Measurements from ENCODE around the gene CATSPER4. TPM values are rescaled to one million over a fixed set of nuclear protein-coding genes. Genes with fewer than 3 reads are reported as not detected.

Gene CATSPER4
- not detected for polyA plus RNA-seq (ENCODE audit: insufficient read length)

DNA sequence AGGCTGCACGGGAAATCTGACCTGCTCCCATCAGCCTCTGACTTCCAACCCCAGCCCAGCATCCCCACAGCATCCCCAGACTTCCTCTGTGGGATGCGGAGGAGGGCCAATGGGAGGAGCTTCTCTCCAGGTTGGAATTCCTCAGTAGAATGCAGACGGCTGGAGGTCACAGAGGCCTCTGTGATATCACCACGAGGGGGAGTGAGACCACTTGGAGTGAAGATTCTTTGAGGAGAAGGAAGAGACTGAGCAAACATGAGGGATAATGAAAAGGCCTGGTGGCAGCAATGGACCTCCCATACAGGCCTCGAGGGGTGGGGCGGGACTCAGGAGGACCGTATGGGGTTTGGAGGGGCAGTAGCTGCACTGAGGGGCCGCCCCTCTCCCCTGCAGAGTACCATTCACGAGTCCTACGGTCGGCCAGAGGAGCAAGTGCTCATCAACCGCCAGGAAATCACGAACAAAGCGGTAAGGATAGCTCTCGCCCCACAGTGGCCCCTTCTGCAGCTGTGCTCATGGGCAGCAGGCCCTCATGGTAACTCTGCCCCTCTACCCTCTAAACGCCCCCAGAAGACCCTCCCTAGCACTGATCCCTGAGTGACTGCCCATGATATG lies at the start of gene CATSPER4:
Gene CATSPER4, plus strand, starts transcription at position 230 of the 615 bp plus-strand sequence. Its CDS starts 26 bp downstream, at position 256.
- DNase-seq (ENCODE audit: low read depth) = no peak

DNA sequence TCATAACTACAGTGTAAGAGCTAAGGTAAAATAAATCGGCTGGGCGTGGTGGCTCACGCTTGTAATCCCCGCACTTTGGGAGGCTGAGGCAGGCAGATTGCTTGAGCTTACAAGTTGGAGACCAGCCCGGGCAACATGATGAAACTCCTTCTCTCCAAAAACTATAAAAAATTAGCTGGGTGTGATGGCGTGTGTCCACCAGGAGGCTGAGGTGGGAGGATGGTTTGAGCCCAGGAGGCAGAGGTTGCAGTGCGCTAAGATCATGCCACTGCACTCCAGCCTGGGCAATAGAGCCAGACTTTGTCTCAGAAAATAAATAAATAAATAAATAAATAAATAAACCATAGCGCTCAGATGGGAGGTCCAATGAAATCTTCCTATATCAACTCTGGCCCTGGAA lies 48.2 kb upstream of the CATSPER4 start:
- no peak for DNase-seq (ENCODE audit: low read depth)

DNA sequence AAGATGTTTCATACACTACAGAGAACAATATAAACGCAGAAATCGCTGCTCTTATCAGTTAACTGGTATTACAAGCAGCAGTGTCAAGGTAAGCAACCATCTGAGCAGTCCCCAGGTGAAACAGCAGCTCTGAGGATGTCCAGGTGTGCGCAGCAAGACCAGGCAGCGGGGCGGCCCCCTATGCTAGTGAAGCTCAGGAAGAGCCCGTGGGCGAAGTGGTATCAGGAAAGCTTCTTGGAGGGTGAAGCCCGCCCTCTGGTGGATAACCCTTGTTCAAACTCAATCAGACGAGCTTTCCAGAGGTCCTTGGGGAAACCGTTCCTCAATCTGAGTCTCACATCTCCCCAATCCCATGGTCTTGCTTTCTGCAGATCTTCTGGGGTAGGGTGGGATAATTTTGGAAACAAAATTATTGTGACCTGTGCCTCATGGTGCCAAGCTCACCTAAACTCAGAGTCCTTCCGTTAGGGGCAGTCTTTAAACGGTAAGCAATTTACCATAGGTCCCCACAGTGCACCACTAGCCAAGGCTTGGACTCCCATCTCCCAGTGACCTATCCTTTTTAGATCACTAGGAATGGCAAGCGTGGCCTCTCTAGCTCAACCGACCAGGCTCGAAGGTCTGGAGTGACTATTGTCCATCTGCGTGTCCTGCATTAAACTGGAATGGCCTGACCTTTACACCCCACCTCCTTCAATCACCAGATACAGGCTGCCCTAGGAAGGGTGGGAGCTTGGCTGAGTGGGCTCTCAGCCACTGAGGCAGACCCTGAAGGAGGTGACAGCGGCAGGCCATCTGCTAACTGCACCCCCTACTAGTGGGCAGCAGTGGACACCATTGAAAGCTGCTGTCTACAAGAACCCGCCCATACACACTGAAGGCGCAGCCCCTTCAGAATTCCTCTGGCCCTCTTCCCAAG lies 45.1 kb upstream of the CATSPER4 start:
- DNase-seq (ENCODE audit: low read depth) = peak; percentile 57

DNA sequence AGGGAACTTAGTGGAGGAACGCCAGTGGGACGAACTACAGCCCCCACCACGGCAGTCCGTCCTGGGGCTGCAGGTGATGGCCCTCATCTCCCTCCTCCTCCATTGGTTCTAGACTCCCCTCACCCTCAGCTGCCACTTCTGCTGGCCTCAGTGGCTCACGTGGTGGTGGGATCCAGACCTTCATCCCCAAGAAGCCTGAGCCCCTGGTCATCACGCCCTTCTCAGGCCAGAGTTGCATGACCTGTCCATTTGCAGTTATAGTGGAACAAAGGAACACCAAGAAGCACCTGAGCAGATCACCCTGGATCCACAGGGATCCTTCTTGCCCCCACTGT lies 44.5 kb upstream of the CATSPER4 start:
- DNase-seq (ENCODE audit: low read depth) = no peak

DNA sequence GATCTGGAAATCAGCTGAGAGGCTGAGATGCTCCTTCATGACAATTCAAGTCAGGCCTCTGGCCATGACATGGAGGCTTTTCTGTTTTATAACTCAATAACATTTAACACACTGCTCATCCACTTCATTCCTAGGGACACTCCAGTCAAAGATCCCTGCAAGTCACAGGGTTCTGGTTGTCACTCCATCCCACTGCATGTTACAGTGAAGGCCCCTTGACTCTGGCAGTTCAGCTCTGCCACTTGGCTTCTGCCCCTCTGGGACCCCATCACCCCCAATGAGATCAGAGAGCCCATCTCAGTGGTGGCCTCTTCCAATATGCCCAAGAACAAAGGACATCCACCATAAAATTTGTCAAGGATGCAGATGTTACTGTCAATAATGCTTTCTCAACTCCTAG lies 41.5 kb upstream of the CATSPER4 start:
- no peak for DNase-seq (ENCODE audit: low read depth)

DNA sequence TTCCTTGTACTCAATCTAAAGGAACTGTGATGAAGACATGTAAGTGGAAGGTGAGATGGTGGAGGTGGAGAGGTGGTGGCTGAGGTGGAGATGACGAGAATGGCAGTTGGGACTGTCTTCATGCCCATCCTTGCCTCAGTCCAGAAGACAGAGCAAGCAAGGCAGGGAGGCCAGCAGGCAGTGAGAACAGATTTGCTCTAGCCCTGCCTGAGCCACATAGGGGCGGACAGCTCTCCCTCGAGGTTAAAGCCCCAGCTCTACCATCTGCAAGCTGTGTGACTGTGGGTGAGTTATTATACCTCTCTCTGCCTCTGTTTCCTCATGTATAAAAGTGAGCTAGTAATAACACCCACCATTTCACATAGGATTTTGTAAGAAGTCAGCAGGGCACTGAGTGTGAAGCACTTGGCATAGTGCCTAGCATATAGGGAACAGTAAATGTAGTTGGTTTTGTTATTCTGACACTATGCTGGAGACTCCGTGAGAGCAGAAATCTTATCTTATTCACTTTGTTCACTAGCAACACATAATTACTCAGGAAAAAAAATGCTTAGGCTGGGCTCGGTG lies 36.4 kb upstream of the CATSPER4 start:
- no peak for DNase-seq (ENCODE audit: low read depth)

DNA sequence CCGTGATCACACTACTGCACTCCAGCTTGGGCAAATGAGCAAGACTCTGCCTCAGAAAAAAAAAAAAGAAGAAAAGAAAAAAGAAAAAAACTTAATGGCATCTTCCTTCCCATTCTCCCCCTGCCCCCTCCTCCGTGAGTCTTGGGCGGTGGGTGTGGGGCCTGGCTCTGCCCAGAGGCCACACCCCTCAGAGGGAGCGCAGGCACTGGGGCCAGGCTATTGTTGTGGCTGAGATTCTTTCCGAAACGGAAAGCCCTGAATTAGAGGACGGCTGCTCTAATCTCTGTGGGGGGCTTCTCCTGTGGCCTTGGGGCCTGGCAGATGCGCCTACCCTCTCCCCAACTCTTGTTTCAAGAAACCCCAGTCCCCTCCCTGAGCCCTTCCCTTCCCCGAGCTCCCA lies 35.7 kb upstream of the CATSPER4 start:
- no peak for DNase-seq (ENCODE audit: low read depth)

DNA sequence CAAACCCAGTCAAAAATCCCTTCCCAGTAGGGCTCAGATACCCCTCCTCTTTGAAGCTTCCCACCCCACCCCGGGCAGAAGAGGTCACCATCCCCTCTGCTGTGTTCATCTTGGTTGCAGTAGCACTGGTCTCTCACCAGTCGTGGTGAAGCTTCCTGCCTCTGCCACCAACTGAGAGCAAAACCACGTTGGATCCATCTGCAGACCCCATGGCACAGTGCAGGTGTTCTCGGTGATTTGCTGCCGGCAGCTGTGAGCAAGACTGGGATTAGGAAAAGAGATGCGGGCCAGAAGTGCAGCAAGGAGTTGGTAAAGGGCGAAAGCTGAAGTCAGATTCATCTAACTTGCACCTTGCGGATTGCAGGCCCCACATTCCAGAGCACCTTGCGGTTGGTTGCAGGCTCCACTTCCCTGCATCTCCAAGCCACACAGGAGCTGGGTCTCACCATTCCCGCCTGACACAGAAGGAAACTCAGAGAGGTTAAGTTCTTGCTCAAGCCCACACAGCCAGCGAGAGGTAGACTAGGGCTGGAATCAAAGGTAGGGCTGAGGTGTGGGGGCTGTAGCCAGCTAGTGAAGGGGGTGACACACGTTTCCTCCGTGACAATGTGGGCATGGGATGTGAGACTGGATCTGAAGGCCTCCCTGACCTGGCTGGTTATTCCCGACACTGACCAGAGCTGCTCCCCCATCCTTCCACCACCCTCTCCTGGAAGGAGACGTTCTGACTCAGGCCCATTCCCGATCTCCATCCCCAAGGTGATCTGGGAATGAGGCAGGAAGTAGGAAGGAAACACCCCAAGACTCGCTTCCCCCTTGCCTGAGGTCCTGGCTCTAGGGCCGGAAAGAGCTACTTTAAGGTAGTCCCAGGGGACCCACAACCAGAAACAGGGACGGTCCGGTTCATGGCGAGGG lies 34.8 kb upstream of the CATSPER4 start:
- no peak for DNase-seq (ENCODE audit: low read depth)

DNA sequence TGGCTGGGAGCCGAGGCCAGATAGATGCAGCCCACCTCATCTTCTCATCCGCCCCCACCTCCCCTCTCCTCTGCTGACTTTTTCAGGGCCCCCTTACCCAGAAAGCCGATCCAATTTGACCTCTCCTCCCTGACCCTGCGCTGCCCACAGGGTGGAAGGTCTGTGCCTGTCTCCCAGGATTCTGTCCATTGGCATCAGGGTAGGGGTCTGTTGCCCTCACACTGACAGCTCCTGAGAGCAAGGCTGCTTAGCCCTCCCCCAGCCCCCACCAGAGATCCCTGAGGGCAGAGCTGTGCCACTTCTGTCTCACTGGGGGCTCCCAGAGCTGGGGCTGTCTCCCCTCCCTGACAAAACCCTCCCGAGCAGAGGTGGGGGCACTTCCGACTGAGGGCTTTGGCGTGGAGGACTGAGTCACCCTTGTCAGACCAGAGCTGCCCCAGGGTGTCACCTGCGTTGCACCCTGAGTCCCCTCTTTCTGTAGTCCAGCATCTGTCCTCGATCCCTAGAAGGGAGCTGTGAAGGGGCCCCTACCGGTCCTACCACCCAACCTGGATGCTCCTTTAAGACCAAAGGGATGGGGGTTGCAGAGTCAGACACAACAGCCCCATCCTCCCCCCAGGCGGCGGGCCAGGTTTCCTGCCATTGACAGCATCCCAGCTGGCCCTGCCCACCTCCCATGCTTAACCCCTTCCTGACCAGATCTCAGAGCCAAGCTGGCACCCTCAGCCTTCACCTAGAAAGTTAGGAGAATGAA lies 33.9 kb upstream of the CATSPER4 start:
- DNase-seq (ENCODE audit: low read depth) = no peak

DNA sequence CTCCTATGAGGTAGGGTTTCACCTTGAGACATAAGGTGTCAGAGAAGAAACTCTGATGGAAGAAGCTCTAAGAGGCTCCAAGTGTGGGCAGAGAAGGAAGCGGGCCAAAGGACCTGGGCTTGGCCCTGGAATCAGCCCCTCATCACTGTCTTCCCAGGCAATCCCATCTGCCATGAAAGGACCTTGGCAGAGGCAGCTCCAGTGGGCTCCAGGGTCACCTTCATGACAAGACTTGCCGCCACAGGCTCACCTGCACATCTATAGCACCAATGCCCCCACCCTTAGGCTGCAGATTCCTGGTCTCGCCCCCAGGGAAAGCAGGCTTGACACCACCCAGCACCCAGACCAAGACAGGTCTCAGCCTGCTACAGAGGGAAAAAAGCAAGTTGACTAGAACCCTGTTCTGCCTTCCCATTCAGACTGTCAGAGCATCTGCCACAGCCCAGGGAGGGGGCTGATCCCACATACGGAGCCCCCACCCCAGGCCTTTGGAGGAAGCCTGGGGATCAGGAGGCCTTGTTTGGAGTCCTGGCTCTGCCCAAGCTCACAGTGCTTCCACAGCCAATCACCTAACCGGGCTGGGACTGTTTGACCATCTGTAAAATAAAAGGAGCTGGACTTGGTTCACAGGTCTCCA lies 32.0 kb upstream of the CATSPER4 start:
- no peak for DNase-seq (ENCODE audit: low read depth)

DNA sequence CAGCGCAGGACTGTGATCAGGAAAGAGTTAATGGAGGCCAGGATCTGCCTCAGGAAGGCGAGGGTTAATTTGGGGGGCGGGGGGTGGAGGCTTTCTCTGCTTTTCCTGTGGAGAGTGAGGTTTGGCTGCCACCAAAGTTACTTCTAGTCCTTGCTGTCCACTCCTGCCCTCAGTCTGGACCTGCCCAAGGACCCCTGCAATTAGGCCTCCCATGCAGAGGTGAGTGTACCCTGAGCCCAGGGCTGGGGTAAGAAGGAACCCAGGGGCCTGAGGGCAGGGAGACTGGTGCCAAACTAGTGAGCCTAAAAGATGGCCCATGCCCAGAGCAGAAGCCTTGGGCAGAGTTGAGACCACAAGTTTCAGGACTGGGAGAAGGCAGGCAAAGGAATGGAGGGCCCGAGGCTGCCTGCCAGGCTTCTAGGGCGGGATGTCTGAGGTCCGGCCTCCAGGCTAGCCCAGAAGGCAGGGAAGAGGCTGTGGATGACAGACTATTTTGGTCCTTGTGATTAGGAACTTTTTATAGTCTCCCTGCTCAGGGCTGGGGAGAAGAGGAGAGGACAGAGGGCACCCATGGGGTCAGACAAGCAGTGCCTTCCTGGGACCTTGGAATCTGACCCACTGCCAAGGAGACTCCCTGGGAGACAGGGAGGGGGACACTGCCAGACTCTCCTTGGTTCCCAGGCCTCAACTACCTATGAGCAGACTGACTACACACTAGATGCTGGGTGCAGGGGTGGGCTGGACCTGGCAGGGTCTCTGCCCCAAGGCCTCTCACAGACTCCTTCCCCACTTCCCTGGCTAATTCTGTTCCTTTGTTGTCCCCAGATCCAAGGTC lies 31.3 kb upstream of the CATSPER4 start, which contains the start of gene FAM110D:
Gene FAM110D, plus strand, starts transcription at position 172 of the 835 bp plus-strand sequence. CDS start 2,213 bp downstream, outside the sequence.
- DNase-seq (ENCODE audit: low read depth) = no peak

DNA sequence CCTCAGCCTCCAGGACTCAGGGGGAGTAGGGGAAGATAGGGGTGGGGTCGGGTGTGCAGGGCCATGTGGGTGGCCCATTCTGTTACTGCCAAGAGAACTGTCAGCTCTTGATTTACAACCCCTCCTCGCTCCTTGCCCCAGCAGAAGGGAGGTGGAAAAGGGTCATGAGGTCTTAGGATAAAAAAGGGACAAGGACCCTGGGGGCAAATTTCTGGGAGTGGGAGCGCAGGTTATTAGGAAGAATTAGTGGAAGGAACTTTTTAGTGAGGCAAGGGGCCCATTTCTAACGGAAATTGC lies 30.7 kb upstream of the CATSPER4 start:
- DNase-seq (ENCODE audit: low read depth) = no peak

DNA sequence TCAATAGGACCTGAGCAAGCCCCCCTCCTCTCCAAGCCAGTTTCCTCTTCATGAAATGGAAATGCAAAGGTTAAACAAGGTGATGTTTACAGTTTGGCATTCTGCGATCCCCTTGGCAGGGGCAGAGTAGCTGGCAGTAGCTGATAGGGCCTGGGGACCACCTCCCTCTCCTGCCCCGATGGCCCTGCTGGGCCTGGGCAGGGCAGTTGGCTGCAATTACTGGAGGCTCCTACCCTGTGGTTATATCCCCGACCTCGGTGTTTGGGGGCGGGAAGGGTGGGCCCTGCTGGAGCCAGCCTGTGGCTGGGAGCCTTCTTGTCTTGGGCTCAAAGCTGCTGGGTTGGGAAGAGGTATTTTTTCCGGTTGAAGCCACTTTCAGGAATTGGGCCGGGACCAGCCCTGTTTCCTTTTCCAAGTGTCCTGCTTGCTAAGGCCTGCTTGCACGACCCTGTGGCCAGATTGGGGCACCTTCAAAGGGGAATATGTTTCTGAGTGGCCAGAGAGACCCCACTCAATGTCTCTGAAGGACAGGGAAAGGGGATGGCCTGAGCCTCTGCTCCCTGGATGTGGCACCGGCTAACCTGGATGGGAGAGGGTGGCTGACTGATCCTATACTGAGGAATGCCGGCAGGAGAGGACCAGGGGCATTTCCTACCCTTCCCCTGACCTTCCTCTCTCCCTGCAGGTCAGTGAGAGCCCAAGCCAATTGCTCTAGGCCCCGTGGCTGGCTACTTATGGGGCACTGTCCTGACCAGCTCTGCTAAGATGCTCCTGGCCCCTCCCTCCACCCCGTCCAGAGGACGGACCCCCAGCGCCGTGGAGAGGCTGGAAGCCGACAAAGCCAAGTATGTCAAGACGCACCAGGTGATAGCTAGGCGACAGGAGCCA lies 29.6 kb upstream of the CATSPER4 start:
- DNase-seq (ENCODE audit: low read depth) = no peak

DNA sequence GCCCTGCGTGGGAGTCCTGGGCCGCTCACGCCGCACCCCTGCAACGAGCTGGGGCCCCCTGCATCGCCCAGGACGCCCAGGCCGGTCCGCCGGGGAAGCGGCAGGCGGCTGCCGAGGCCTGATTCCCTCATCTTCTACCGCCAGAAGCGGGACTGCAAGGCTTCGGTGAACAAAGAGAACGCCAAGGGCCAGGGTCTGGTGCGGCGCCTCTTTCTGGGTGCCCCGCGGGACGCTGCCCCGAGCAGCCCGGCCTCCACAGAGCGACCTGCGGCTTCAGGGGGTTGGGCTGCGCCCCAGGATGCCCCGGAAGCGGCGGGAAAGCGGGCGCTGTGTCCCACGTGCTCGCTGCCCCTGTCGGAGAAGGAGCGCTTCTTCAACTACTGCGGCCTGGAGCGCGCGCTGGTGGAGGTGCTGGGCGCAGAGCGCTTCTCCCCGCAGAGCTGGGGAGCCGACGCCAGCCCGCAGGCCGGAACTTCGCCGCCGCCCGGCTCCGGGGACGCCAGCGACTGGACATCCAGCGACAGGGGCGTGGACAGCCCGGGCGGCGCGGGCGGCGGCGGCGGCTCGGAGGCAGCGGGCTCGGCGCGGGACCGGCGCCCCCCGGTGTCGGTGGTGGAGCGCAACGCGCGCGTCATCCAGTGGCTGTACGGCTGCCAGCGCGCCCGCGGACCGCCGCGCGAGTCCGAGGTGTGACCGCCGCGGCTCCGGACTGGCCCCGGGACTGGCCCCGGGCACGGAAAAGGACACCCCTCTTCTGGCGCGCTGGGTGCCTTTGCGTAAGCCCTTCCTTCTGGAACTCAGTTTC lies 28.8 kb upstream of the CATSPER4 start:
- no peak for DNase-seq (ENCODE audit: low read depth)

DNA sequence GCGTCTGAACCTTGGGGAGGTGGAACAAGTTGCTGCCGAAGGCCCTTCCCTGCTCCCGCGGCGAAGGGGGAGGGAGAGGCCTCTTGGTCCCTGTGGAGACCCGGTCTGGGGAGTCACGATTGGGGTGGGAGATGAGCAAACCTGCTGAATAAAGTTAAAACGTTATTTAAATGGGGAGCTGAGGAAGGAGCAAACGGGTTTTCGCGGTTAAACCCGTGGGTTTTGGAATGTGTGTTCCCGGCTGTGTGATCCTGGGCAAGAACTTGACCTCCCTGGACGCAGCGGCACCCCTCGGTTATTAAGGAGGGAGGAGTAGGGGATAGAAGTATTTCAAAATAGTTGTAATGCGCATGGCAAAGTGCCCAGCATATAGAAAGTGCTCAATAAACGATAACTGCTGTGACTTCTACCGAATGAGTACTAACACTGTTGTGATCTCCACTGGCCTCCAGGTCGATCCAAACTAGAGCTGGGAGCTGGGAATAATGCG lies 28.1 kb upstream of the CATSPER4 start:
- DNase-seq (ENCODE audit: low read depth) = no peak

DNA sequence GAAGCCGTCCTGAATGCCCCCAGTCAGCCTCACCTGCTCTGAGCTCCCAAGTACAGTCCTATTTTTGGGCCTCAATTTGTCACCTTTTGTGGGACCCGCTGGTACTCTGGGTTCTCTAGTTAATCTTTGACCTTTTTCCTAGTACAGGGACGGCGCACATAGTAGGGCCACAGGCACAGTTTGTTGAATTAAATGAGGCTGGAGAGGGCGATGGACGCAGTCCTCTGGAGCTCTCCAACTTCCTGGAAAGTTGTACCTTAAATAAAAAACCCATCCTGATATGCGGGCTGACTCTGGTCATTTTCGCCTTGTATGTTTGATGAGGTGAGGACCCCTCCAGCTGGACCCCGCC lies 26.7 kb upstream of the CATSPER4 start:
- DNase-seq (ENCODE audit: low read depth) = no peak

DNA sequence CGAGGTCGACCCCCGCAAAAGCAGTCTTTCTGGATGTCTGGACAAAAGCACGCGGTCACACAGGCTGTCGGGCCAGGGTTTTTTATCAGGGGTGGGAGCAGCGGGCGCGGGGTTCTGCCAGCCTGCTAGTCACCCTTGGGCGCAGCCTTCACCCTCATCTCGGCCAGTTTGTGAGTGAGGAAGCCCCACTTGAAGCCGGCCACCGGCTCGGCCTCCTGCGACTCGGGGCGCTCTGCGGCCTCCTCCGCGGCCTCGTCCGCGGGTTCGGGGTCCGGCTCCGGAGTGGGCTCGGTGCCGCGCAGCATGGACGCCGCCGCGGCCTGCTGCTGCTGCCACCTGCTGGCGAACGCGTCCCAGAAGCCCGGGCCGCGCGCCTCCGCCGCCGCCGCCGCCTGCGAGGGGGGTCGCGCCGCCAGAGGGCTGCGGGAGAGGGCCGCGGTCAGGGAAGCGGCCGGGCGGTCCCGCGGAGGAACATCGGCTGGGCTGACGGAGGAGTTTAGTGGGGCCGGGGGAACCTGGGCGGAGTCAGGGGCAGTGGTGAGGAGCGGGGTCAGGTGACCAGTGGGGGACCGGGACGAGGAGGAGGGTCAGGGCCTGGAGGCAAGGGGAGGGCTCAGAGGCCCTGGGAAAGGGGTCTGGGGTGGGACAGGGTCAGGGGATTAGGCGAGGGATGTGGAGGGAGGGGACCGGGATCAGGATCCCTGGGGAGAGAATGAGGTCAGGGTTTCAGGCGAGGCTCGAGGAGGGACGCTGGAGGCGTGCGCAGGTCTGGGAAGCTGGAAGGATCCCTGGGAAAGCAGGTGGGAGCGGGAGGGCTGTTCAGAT lies 26.2 kb upstream of the CATSPER4 start:
- no peak for DNase-seq (ENCODE audit: low read depth)
